ENCODE data around the gene DDA1. TPM values are rescaled to one million over a fixed set of nuclear protein-coding genes. Genes with fewer than 3 reads are reported as not detected.

The DDA1 gene
- total RNA-seq, 1 experiment from 2014 or later: 55.6 TPM

DNA sequence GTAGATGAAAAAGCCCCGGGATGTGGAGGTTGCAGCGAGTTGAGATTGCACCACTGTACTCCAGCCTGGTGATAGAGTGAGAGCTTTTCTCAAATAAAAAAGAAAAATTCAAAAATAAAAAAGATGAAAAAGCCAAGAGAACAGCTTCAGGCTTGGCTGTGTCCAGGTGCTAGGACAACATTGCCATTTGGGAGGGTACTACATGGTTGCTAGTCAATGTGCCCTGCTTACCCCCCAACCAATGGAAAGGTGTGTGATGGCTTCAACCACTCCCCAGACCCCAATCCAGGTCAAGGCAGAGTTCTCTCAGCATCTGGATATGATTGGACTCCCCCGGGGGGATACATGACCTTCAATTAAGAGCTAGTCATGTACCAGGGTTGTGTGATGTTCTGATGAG, 29.9 kb upstream of the DDA1 start:
- CTCF ChIA-PET: no interaction called here
- POLR2A ChIA-PET: interaction anchor here (0.6 kb wide), 1 partner anchor 32 kb away, joined by 3 read pairs; no protein-coding TSS in a partner anchor

DNA sequence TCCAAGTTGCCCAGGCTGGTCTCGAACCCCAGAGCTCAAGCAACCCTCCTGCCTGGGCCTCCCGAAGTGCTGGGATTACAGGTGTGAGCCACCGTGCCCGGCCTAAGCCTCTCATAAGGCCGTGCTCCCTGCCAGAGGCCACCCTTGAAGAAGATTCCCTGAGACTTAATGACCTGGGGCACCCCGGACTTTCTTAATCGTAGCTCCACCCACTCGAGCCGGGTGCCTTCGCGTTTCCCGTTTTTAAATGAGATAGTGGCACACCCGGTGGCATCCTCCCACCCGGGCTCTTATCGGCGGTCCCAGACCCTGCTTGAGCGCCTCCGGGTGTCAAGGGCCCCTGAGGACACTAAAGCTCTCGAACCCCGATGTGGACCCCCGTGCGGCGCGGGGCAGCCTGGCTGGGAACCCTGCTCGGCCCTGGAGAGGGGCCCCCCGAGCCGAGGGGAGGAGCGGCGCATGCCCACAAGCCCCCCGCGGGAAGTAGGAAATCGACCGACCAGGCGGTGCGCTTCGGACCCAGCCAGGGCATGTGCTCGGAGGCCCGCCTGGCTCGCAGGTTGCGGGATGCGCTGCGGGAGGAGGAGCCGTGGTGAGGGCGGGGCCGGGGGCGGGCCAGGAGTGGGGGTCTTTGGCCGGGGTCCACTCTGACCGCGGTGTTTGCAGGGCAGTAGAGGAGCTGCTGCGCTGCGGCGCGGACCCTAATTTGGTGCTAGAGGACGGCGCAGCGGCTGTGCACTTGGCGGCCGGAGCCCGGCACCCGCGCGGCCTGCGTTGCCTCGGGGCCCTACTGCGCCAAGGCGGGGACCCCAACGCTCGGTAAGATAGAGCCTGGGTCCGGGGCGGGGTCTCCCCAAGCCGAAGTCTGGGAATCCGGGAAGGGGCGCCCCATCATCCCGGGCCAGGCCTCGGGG, 27.7 kb upstream of the DDA1 start, which contains the start of gene ANKLE1:
Gene ANKLE1 (plus strand): TSS at position 511 of the 914 bp plus-strand sequence. CDS start 20 bp downstream, at position 531.
- no peaks in the 10 kb centered on the region for H3K27me3 Mint-ChIP-seq (ENCODE audit: insufficient read depth, unreplicated experiment)
- Histone ChIP-seq H3K4me3 (ENCODE audit: low read depth, low read length) (peak within 1 kb of the TSS; percentile 62), H3K9me3 (no peaks in the 10 kb centered on the region), H3K36me3 (ENCODE audit: control insufficient read depth, insufficient read depth, low read length) (no peaks in the 10 kb centered on the region; the same call in 1 of the 2 replicates), H3K4me1 (peaks cover 4% of the 10 kb centered on the region; the same call in 1 of the 2 replicates), H3K27me3 (replicated peaks; ENCODE audit: control insufficient read depth, insufficient read depth, low read length) (no peaks in the 10 kb centered on the region)
- no TSS peak for BruUV-seq (replicated peaks)
- TF ChIP-seq, protein P1, sequence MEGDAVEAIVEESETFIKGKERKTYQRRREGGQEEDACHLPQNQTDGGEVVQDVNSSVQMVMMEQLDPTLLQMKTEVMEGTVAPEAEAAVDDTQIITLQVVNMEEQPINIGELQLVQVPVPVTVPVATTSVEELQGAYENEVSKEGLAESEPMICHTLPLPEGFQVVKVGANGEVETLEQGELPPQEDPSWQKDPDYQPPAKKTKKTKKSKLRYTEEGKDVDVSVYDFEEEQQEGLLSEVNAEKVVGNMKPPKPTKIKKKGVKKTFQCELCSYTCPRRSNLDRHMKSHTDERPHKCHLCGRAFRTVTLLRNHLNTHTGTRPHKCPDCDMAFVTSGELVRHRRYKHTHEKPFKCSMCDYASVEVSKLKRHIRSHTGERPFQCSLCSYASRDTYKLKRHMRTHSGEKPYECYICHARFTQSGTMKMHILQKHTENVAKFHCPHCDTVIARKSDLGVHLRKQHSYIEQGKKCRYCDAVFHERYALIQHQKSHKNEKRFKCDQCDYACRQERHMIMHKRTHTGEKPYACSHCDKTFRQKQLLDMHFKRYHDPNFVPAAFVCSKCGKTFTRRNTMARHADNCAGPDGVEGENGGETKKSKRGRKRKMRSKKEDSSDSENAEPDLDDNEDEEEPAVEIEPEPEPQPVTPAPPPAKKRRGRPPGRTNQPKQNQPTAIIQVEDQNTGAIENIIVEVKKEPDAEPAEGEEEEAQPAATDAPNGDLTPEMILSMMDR (IDR thresholded peaks at IDR 0.05; ENCODE audit: insufficient read depth in 1 of 2, low read depth in 1 of 2, low read length in 1 of 2, severe bottlenecking in 1 of 2, unreplicated experiment in 1 of 2): no peak
- H3K9me3 Mint-ChIP-seq (ENCODE audit: unreplicated experiment): no peaks in the 10 kb centered on the region
- H3K36me3 Mint-ChIP-seq (ENCODE audit: insufficient read depth, unreplicated experiment): peaks cover 41% of the 10 kb centered on the region
- peak within 1 kb of the TSS; percentile 85 for H3K4me3 Mint-ChIP-seq (ENCODE audit: unreplicated experiment)
- intact Hi-C loops (cut with micrococcal nuclease; ENCODE audit: unreplicated experiment): loop anchor here (1.0 to 5.0 kb wide), 5 partner anchors 15 to 215 kb away; partner anchors contain the start of genes BABAM1, NR2F6 and OCEL1
- POLR2A ChIA-PET: interaction anchor here (0.6 to 1.0 kb wide), 3 partner anchors 15 to 66 kb away, joined by 3 read pairs; no protein-coding TSS in a partner anchor
- peaks cover 4% of the 10 kb centered on the region for H3K4me1 Mint-ChIP-seq (ENCODE audit: low read depth, unreplicated experiment)
- CTCF ChIA-PET: interaction anchor here (0.5 to 2.3 kb wide), 12 partner anchors 11 to 229 kb away, joined by 3 to 15 read pairs (median 5); partner anchors contain the start of genes BABAM1, MRPL34 and USE1
- peak within 1 kb of the TSS; percentile 79 for H3K27ac Mint-ChIP-seq (ENCODE audit: unreplicated experiment)
- DNase-seq: peak; percentile 67 to 73

More for the DNA sequence above, 29.9 kb upstream of the DDA1 start:
- no TSS peak for BruUV-seq (replicated peaks)
- H3K9me3 Mint-ChIP-seq (ENCODE audit: unreplicated experiment): no peaks in the 10 kb centered on the region
- no peaks in the 10 kb centered on the region for H3K27me3 Mint-ChIP-seq (ENCODE audit: insufficient read depth, unreplicated experiment)
- no peaks in the 10 kb centered on the region; the same call in 1 of the 2 replicates for H3K36me3 ChIP-seq (ENCODE audit: control insufficient read depth, insufficient read depth, low read length)
- H3K9me3 ChIP-seq: no peaks in the 10 kb centered on the region
- no peak overlapping the region for H3K4me3 ChIP-seq (ENCODE audit: low read depth, low read length)
- DNase-seq: no peak
- no peaks in the 10 kb centered on the region for H3K4me1 ChIP-seq
- H3K4me1 Mint-ChIP-seq (ENCODE audit: low read depth, unreplicated experiment): no peaks in the 10 kb centered on the region
- no peak overlapping the region for H3K27ac Mint-ChIP-seq (ENCODE audit: unreplicated experiment)
- intact Hi-C loops (cut with micrococcal nuclease; ENCODE audit: unreplicated experiment): no loop called here
- peaks cover 54% of the 10 kb centered on the region for H3K36me3 Mint-ChIP-seq (ENCODE audit: insufficient read depth, unreplicated experiment)
- H3K27me3 ChIP-seq (replicated peaks; ENCODE audit: control insufficient read depth, insufficient read depth, low read length): no peaks in the 10 kb centered on the region
- H3K4me3 Mint-ChIP-seq (ENCODE audit: unreplicated experiment): no peak overlapping the region
- TF ChIP-seq, protein P1 (IDR thresholded peaks at IDR 0.05; ENCODE audit: insufficient read depth in 1 of 2, low read depth in 1 of 2, low read length in 1 of 2, severe bottlenecking in 1 of 2, unreplicated experiment in 1 of 2): no peak

DNA sequence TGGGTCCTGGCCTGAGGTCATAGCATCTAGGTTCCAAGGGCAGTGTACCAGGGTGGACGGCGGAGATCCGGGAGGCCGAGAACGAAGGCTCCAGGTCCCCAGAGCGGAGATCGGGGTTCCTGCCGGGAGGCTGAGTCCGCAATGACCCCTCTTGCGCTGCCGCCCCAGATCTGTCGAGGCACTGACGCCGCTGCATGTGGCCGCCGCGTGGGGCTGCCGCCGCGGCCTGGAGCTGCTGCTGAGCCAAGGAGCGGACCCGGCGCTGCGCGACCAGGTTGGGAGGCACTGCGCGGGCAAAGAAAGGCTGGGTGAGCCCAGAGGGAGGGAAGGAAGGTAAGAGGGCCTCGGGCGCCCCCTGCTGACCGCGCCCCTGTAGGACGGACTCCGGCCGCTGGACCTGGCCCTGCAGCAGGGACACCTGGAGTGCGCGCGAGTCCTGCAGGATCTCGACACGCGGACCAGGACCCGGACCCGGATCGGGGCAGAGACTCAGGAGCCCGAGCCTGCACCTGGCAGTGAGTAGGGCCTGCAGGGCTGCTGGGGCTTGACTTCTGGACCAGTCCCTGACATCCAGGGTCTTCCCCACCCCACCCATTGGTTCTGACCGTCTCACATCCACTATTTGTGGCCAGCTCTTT, 26.8 kb upstream of the DDA1 start:
- TF ChIP-seq, protein P1 (IDR thresholded peaks at IDR 0.05; ENCODE audit: insufficient read depth in 1 of 2, low read depth in 1 of 2, low read length in 1 of 2, severe bottlenecking in 1 of 2, unreplicated experiment in 1 of 2): peak; percentile 88 to 93
- no peaks in the 10 kb centered on the region for H3K9me3 ChIP-seq
- H3K4me3 Mint-ChIP-seq (ENCODE audit: unreplicated experiment): peak overlapping the region; percentile 85
- H3K4me3 ChIP-seq (ENCODE audit: low read depth, low read length): peak overlapping the region; percentile 62
- peak; percentile 90 to 93 for DNase-seq
- BruUV-seq (replicated peaks): no TSS peak
- no peaks in the 10 kb centered on the region for H3K27me3 Mint-ChIP-seq (ENCODE audit: insufficient read depth, unreplicated experiment)
- H3K27ac Mint-ChIP-seq (ENCODE audit: unreplicated experiment): peak overlapping the region; percentile 79
- peaks cover 5% of the 10 kb centered on the region for H3K4me1 Mint-ChIP-seq (ENCODE audit: low read depth, unreplicated experiment)
- H3K4me1 ChIP-seq: peaks cover 11% of the 10 kb centered on the region; the same call in 1 of the 2 replicates
- H3K36me3 ChIP-seq (ENCODE audit: control insufficient read depth, insufficient read depth, low read length): no peaks in the 10 kb centered on the region; the same call in 1 of the 2 replicates
- intact Hi-C loops (cut with micrococcal nuclease; ENCODE audit: unreplicated experiment): loop anchor here (1.0 to 5.0 kb wide), 5 partner anchors 16 to 216 kb away; partner anchors contain the start of genes BABAM1, NR2F6 and OCEL1
- ChIA-PET CTCF (interaction anchor here (0.6 to 2.3 kb wide), 12 partner anchors 16 to 862 kb away, joined by 3 to 15 read pairs (median 4); partner anchors contain the start of genes BABAM1, MRPL34 and USE1), POLR2A (interaction anchor here (0.6 to 1.0 kb wide), 2 partner anchors 16 to 43 kb away, joined by 3 read pairs; no protein-coding TSS in a partner anchor)
- no peaks in the 10 kb centered on the region for H3K27me3 ChIP-seq (replicated peaks; ENCODE audit: control insufficient read depth, insufficient read depth, low read length)
- H3K9me3 Mint-ChIP-seq (ENCODE audit: unreplicated experiment): no peaks in the 10 kb centered on the region
- peaks cover 32% of the 10 kb centered on the region for H3K36me3 Mint-ChIP-seq (ENCODE audit: insufficient read depth, unreplicated experiment)

All from Caco-2 (cell line).